Measurements from ENCODE around the gene TMEFF2.

The TMEFF2 gene

GRCh38 chr2:191968120-191968519, 226.6 kb downstream of the TMEFF2 start:
- TF ChIP-seq CTCF (IDR thresholded peaks at IDR 0.05; ENCODE audit: unreplicated experiment in 3 of 3), result no peak
- Mint-ChIP-seq H3K4me3 (no peak overlapping the region), H3K36me3 (ENCODE audit: low read depth) (no peaks in the 10 kb centered on the region), H3K4me1 (no peaks in the 10 kb centered on the region), H3K9me3 (no peaks in the 10 kb centered on the region), H3K27me3 (ENCODE audit: low read depth) (peaks cover 4% of the 10 kb centered on the region), H3K27ac (no peak overlapping the region)

- Mint-ChIP-seq H3K36me3 (ENCODE audit: low read depth) (no peaks in the 10 kb centered on the region), H3K27me3 (ENCODE audit: low read depth) (peaks cover 4% of the 10 kb centered on the region), H3K4me3 (no peak overlapping the region), H3K4me1 (no peaks in the 10 kb centered on the region), H3K27ac (no peak overlapping the region), H3K9me3 (no peaks in the 10 kb centered on the region)
- no peak for TF ChIP-seq CTCF (IDR thresholded peaks at IDR 0.05; ENCODE audit: unreplicated experiment in 3 of 3)
Measured at GRCh38 chr2:191965733-191966132, 229.0 kb downstream of the TMEFF2 start.

- Mint-ChIP-seq H3K27ac (no peak overlapping the region), H3K9me3 (no peaks in the 10 kb centered on the region), H3K4me1 (no peaks in the 10 kb centered on the region), H3K36me3 (ENCODE audit: low read depth) (no peaks in the 10 kb centered on the region), H3K27me3 (ENCODE audit: low read depth) (peaks cover 4% of the 10 kb centered on the region), H3K4me3 (no peak overlapping the region)
- no peak for TF ChIP-seq CTCF (IDR thresholded peaks at IDR 0.05; ENCODE audit: unreplicated experiment in 3 of 3)
Measured at GRCh38 chr2:191961556-191961955, 233.2 kb downstream of the TMEFF2 start.

- no peaks in the 10 kb centered on the region for H3K9me3 Mint-ChIP-seq
- no peaks in the 10 kb centered on the region for H3K36me3 Mint-ChIP-seq (ENCODE audit: low read depth)
- no peak for TF ChIP-seq CTCF (IDR thresholded peaks at IDR 0.05; ENCODE audit: unreplicated experiment in 3 of 3)
- H3K4me1 Mint-ChIP-seq, result no peaks in the 10 kb centered on the region
- H3K27ac Mint-ChIP-seq, result no peak overlapping the region
- no peaks in the 10 kb centered on the region for H3K27me3 Mint-ChIP-seq (ENCODE audit: low read depth)
- no peak overlapping the region for H3K4me3 Mint-ChIP-seq
Measured at GRCh38 chr2:191959209-191959608, 235.5 kb downstream of the TMEFF2 start.

- Mint-ChIP-seq H3K27me3 (ENCODE audit: low read depth) (no peaks in the 10 kb centered on the region), H3K4me3 (no peak overlapping the region), H3K27ac (no peak overlapping the region), H3K4me1 (no peaks in the 10 kb centered on the region), H3K9me3 (no peaks in the 10 kb centered on the region), H3K36me3 (ENCODE audit: low read depth) (no peaks in the 10 kb centered on the region)
- no peak for TF ChIP-seq CTCF (IDR thresholded peaks at IDR 0.05; ENCODE audit: unreplicated experiment in 3 of 3)
Measured at GRCh38 chr2:191957996-191958860, 236.5 kb downstream of the TMEFF2 start.

GRCh38 chr2:191954451-191954850, 240.3 kb downstream of the TMEFF2 start:
- Mint-ChIP-seq H3K9me3 (no peaks in the 10 kb centered on the region), H3K4me3 (no peak overlapping the region), H3K4me1 (no peaks in the 10 kb centered on the region), H3K27ac (no peak overlapping the region), H3K36me3 (ENCODE audit: low read depth) (no peaks in the 10 kb centered on the region), H3K27me3 (ENCODE audit: low read depth) (no peaks in the 10 kb centered on the region)
- TF ChIP-seq CTCF (IDR thresholded peaks at IDR 0.05; ENCODE audit: unreplicated experiment in 3 of 3), result no peak
